Gastrocnemius medialis (tissue), 4 donors: Measurements from ENCODE around the gene PRICKLE4.

Experiments used
- POLR2A ChIP-seq, 2 donors: fragments of 450-650 bp; IDR thresholded peaks; one replicate each; pipeline ENCODE4 v1.6.1; 2017; ENCODE audit warnings: antibody characterized with exemption in 2 of 2, mild to moderate bottlenecking in 2 of 2, moderate library complexity in 2 of 2
- TF ChIP-seq, protein P1 (sequence below), 5 experiments: fragments of 450-650 bp in 3 of 5; fragments of 200-600 bp in 2 of 5; sonication (generic) in 2 of 5; IDR thresholded peaks in 4 of 5; conservative IDR thresholded peaks in 1 of 5; 1 replicate in 4 of 5; 2 replicates in 1 of 5; pipeline ENCODE4 v1.5.1; 2016 to 2019; ENCODE audit warnings: antibody characterized with exemption in 5 of 5, mild to moderate bottlenecking in 3 of 5, moderate library complexity in 3 of 5

- TF ChIP-seq POLR2A (IDR thresholded peaks at IDR 0.05), result no peak
- TF ChIP-seq, protein P1, sequence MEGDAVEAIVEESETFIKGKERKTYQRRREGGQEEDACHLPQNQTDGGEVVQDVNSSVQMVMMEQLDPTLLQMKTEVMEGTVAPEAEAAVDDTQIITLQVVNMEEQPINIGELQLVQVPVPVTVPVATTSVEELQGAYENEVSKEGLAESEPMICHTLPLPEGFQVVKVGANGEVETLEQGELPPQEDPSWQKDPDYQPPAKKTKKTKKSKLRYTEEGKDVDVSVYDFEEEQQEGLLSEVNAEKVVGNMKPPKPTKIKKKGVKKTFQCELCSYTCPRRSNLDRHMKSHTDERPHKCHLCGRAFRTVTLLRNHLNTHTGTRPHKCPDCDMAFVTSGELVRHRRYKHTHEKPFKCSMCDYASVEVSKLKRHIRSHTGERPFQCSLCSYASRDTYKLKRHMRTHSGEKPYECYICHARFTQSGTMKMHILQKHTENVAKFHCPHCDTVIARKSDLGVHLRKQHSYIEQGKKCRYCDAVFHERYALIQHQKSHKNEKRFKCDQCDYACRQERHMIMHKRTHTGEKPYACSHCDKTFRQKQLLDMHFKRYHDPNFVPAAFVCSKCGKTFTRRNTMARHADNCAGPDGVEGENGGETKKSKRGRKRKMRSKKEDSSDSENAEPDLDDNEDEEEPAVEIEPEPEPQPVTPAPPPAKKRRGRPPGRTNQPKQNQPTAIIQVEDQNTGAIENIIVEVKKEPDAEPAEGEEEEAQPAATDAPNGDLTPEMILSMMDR (IDR thresholded peaks at IDR 0.05 in 4 of 5, conservative IDR thresholded peaks at IDR 0.05 in 1 of 5), result no peak
These were observed 13.3 kb upstream of the PRICKLE4 start for GRCh38 chr6:41767112-41767833.
